SH-SY5Y (cell line): Measurements from ENCODE around the gene PPOX.

Source experiments
- GATA2 ChIP-seq: IDR thresholded peaks from 2 replicates; pipeline ENCODE4 v1.6.1; 2011; ENCODE audit warnings: mild to moderate bottlenecking, low read depth, low read length
- GATA3 ChIP-seq: IDR thresholded peaks from 2 replicates; pipeline ENCODE4 v1.6.1; 2011; ENCODE audit warnings: low read depth, mild to moderate bottlenecking, low read length, moderate library complexity

Gene PPOX

DNA sequence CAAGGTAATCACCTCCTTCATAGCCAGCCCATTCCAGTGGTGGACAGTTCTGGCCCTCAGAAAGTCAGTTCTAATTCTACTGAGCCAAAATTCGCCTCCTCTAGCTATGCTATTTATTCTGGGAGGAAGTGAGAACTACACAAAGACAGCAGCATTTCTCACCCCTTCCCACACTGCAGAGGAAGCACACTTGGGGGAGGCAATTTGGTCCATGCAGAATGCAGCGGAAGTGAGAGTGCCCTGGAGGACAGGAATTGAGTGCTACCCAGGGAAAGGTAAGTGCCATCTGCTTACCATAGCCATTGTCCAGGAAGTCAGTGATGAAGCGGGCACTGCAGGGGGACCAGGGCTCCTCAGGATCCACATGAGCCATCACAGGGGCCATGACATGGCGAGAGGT is 28.9 kb downstream of the PPOX start:
- TF ChIP-seq GATA2 (no peak), GATA3 (no peak)

DNA sequence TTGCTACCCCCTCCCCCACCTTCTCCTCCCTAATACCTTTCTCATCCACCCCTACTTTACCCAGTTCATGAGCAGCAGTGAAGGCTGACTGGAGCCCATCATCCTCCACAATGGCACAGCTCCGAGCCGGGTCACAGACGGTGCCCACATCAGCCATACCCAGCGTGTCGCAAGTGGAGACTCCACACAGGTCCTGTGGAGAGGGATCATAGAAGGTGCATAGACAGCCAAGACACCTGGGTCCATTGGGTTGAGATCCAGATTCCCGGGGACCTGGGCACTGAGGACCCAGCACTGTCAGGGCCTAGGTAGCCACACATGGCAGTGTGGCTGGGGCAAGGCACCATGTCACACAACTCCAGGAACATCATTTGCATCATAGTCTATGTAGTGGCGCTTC is 29.9 kb downstream of the PPOX start:
- TF ChIP-seq GATA3 (no peak), GATA2 (no peak)

DNA sequence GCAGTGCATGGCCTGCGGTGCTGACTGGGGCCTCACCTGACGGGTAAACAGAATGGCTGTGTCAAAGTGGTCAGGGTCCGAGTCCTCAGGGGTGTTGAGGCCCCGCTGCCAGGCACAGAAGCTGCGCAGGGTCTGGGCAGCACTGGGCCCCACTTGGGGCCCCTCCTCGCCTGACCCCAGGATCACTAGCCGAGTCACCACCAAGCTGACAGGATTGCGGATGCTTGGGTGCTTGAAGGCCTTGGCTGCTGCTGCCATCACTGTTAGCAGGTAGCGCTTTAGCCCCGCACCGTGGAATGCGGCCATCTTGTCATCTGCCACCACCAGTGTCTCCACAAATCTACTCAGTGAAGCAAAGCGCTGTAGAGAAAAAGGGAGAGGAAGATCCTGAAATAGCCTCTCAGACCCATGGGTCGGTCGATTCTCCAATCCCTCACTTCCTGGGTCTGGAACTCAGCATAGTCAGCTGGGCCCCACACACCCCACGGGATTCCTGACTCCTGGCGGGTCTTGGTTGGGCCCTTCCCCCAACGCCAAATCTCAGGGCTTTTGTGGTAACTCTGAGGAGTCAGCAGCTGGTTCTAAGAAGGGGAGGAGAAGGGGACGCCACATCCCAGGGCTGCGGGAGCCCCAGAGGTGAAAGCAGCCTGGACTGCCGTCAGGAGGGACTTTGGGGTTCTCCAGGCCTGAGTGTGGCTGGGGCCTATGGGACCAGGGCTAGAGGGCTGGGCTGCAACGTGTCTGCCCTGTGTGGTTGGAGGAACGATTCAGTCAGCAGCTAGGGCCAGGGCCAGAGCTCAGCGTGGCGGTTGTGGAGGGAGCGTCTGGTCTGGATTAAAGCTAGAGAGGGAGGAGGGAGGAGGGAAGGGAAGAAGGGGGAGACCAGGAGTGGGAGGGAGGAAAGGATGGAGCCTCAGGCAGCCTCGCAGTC is 30.6 kb downstream of the PPOX start:
- no peak for TF ChIP-seq GATA2
- no peak for TF ChIP-seq GATA3

DNA sequence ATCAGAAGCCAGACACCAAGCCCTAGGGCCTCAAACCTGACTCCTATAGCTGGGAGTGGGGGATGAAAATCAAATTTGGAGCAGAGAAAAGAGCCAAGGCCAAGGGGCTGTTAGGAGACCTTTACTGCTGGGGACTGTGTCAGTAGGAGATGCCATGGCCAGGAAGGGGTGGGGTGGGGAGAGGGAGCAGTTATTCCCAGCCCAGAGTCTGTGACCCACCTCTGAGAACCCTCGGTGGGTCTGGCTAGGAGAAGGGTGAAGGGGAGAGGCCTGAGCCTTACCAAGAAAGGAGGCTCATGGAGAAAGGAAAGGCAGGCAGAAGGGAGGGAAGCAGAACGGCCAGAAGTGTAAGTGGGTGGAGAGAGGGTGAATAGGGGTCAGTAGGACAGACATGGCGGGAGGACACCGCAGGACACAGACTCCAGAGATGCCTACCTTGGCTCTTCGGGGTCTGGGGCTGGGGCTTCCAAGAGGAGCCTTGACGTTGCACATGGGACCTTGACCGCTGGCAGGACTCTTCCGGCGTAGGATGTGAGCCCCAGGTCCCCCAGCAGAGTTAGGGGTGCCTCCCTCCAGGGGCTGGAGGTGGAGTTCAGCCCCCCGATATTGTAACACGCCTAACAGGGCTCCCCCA is 31.5 kb downstream of the PPOX start:
- TF ChIP-seq GATA2 (no peak), GATA3 (no peak)

GRCh38 chr1:161198194-161198896 is 32.1 kb downstream of the PPOX start:
- TF ChIP-seq GATA3 (no peak), GATA2 (no peak)

DNA sequence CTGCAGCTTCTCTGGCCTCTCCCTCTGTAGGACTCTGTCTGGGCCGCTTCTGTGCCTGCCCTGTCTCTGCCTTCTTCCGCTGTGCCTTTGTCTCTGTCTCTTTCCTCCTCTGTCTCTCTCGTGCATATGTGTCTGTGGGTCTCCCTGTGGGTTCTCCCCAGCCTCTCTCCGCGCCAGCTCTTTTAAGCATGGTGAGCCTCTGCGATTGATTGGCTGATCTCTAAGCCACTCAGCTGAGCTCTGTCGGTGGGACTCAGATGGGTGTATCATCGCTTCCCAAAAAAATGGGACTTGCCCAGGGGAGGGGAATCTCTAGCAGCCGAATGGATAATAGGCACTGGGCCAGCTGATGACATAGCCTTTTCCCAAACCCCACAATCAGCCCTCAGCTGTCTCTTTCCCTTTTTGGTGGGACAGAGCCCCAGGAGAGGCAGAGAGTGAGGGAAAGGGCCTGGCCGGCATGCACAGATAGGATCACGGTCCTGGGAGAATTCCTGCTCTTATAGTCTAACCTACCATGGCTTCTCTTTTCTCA is 32.7 kb downstream of the PPOX start, which contains the start of gene ADAMTS4:
TSS of gene ADAMTS4 (minus strand) at position 158 of the 535 bp plus-strand sequence. CDS start 427 bp downstream, outside the sequence.
- TF ChIP-seq GATA3 (no peak), GATA2 (no peak)

GRCh38 chr1:161199506-161200139 is 33.4 kb downstream of the PPOX start:
- TF ChIP-seq GATA2: no peak
- TF ChIP-seq GATA3: no peak

DNA sequence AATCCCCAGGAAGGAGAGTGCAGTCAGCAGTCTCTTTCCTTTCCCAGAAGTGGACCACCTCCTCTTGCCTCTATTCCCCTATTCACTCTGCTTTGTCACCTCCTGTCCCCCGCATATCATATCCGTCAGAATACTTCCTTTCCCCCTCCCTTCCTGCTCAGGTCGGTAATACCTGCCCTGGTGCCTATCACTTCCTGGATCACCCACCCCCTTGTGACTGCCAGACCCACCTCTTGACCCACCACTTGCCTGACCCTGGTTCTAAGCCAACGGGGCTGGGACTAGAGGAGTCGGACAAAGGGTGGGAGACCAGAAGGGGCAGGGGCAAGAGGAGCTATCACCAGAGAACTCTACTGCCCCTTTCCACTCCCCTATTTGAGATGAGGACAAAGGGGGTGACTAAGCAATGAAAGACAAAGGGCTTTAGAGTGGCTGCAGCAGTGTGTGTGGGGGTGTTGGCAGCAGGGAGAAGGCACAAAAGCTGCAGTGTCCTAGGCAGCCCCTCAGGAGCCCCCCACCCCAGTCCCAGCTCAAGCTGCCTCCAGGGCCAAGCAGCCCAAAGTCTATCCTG is 34.3 kb downstream of the PPOX start:
- TF ChIP-seq GATA3: no peak
- TF ChIP-seq GATA2: no peak

DNA sequence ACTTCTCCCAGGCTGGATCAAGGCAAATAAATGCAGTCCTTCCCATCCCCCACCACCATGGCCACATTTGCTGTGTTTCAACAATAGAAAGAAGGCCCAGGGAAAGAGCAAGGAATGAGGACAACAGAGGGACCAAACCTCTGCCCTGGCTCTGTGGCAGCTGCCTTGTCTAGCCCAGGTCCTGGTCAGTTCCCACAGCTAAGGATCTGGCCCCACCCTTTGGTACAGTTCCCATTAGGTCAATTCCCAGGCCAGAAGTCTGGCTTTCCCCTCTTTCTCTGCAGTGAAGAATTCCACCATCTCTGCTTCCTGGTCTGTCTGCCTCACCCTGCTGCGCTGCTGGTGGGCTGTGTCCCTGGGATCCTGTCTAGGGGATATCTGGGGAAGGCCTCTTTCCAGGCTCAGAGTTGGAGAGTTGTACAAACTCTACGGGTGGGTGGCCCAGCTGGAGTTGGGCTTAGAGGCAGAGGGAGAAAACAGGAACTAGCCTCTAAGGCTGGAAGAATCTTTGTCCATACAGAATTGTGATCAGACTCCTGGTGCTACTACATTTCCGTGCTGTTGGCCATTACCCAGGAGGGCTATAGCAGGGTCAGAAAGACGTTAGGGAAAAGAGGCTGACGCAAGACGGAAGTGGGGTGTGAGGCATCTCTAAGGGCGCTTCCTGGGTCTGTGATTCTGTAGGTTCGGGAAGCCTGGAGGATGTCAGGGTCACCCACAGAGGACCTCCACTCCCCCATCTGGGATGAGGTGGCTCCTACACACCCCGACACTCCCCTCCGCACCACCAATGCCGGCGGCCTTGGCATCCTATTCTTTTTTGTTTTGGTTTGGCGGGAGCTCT is 35.0 kb downstream of the PPOX start:
- TF ChIP-seq GATA2 (no peak), GATA3 (no peak)

GRCh38 chr1:161201836-161202712 is 35.8 kb downstream of the PPOX start, which contains the start of gene NDUFS2:
Gene NDUFS2 (plus strand): TSS chr1:161202367. CDS start chr1:161202386, 19 bp downstream.
- TF ChIP-seq GATA2 (peak; percentile 22; the same call in 1 of the 2 replicates), GATA3 (no peak)

GRCh38 chr1:161206411-161207140 is 40.4 kb downstream of the PPOX start:
- TF ChIP-seq GATA2: no peak
- no peak for TF ChIP-seq GATA3

DNA sequence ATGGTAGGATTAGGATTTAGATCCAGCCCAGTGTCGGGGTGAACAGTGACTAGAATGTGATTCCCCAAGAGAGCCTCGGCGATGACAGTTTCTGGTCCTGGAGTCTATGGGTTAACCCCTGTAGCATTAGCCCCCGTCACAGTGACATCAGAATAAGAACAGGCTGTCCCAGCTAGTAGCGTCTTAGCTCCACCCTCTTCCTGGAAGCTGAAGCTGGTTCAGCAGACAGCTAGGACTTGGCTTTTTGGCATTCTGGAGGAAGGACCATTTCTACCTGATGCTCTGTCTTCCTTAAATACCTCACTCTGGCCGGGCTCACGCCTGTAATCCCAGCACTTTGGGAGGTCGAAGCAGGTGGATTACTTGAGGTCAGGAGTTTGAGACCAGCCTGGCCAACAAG is 40.9 kb downstream of the PPOX start:
- TF ChIP-seq GATA3: no peak
- TF ChIP-seq GATA2: no peak
